Measurements from ENCODE around the gene AUTS2. TPM values are rescaled to one million over a fixed set of nuclear protein-coding genes. Genes with fewer than 3 reads are reported as not detected.
A peak's percentile ranks its signal among the peaks of the same experiment; 100 is the strongest.

AUTS2 gene
- total RNA-seq, 1 donor from 2014 or later, result 9.9 TPM

DNA sequence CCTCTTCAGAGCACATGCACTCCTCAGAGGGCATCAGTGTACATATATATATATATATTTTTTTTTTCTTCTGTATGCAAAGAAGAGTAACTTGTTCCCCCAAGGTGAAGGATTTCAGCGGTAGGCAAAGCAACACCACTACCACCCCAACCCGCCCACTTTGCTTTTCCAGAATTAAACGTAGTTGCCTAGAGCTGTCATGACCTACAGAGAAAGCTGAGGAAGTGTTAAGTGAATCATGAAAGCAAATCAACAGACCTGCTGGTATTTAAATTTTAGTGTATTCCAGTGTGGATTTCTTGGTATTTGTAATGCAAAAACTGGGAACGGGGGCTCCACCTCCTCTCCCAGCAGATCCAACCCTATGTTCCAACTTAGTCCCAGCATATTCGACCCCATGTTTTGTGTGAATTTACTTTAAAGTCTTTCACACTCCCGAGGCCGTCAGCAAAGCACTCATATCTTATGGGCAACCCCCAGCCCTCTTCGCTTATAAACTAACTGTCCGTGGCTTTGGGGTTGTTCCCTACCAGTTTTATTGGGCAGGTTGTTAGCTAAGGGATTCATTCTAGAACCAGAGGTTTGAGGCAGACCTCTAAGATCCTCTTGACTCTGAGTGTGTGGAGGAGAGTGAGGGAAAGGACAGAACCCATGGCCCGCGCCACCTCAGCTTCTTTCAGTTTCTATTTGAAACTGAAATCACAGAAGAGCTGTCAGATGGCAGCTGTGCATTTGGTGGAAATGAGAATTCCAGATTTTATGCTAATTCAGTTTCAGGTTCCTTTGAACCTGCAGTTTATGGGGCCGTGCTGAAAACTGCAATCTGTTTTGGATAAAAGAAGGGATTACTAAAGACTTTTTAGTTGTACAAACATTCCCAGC lies 1083.4 kb downstream of the AUTS2 start:
- TF ChIP-seq, protein P1, sequence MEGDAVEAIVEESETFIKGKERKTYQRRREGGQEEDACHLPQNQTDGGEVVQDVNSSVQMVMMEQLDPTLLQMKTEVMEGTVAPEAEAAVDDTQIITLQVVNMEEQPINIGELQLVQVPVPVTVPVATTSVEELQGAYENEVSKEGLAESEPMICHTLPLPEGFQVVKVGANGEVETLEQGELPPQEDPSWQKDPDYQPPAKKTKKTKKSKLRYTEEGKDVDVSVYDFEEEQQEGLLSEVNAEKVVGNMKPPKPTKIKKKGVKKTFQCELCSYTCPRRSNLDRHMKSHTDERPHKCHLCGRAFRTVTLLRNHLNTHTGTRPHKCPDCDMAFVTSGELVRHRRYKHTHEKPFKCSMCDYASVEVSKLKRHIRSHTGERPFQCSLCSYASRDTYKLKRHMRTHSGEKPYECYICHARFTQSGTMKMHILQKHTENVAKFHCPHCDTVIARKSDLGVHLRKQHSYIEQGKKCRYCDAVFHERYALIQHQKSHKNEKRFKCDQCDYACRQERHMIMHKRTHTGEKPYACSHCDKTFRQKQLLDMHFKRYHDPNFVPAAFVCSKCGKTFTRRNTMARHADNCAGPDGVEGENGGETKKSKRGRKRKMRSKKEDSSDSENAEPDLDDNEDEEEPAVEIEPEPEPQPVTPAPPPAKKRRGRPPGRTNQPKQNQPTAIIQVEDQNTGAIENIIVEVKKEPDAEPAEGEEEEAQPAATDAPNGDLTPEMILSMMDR (IDR thresholded peaks at IDR 0.05; ENCODE audit: insufficient read depth, low read length, poor library complexity, severe bottlenecking), result no peak
- H3K27me3 ChIP-seq (ENCODE audit: control insufficient read depth, insufficient read depth, low read length), result no peaks in the 10 kb centered on the region
- H3K4me3 ChIP-seq (ENCODE audit: low read depth, low read length), result no peak overlapping the region
- no peaks in the 10 kb centered on the region for H3K36me3 ChIP-seq (ENCODE audit: control insufficient read depth, insufficient read depth, low read length)
- DNase-seq (ENCODE audit: low read depth), result no peak

DNA sequence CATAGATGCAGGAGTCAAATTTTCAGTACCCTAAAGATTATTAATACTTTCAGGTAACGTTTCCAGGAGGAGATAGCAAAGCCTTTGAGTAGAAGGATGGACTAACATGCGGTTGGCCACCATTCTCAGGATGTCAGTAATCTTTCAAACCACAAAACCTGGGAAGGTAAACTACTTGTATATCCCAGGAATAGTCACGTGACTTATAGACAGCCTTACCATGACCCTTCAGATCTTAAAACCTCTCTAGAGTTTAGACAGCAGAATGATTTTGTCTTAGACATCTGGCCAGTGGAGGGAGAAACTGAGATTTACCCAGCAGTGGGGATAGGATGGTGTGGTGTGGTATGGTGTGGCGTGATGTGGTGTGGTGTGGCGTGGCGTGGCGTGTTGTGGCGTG lies 1085.9 kb downstream of the AUTS2 start:
- TF ChIP-seq, protein P1 (IDR thresholded peaks at IDR 0.05; ENCODE audit: insufficient read depth, low read length, poor library complexity, severe bottlenecking), result no peak
- Histone ChIP-seq H3K36me3 (ENCODE audit: control insufficient read depth, insufficient read depth, low read length) (no peaks in the 10 kb centered on the region), H3K27me3 (ENCODE audit: control insufficient read depth, insufficient read depth, low read length) (no peaks in the 10 kb centered on the region), H3K4me3 (ENCODE audit: low read depth, low read length) (no peak overlapping the region)
- no peak for DNase-seq (ENCODE audit: low read depth)

DNA sequence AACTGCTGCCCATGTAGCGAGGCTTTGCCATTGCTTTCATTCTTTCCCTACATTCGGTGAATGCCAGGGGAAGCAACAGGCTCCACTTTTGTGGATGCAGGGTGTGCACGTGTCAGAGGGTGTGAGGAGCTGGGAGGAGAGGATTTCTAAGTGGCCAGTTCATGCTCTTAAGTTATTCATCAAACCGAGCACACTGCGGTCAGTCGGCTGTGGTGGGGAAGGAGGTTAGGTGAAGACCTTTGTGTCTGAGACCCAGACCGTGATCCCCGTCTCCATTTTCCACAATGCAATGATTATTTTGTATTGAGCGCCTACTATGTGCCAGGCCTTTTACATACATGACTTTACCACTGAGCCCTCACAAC lies 1095.0 kb downstream of the AUTS2 start:
- H3K27me3 ChIP-seq (ENCODE audit: control insufficient read depth, insufficient read depth, low read length), result no peaks in the 10 kb centered on the region
- TF ChIP-seq, protein P1 (IDR thresholded peaks at IDR 0.05; ENCODE audit: insufficient read depth, low read length, poor library complexity, severe bottlenecking), result no peak
- peak overlapping the region; percentile 91 for H3K4me3 ChIP-seq (ENCODE audit: low read depth, low read length)
- DNase-seq (ENCODE audit: low read depth), result peak; percentile 63
- H3K36me3 ChIP-seq (ENCODE audit: control insufficient read depth, insufficient read depth, low read length), result no peaks in the 10 kb centered on the region

DNA sequence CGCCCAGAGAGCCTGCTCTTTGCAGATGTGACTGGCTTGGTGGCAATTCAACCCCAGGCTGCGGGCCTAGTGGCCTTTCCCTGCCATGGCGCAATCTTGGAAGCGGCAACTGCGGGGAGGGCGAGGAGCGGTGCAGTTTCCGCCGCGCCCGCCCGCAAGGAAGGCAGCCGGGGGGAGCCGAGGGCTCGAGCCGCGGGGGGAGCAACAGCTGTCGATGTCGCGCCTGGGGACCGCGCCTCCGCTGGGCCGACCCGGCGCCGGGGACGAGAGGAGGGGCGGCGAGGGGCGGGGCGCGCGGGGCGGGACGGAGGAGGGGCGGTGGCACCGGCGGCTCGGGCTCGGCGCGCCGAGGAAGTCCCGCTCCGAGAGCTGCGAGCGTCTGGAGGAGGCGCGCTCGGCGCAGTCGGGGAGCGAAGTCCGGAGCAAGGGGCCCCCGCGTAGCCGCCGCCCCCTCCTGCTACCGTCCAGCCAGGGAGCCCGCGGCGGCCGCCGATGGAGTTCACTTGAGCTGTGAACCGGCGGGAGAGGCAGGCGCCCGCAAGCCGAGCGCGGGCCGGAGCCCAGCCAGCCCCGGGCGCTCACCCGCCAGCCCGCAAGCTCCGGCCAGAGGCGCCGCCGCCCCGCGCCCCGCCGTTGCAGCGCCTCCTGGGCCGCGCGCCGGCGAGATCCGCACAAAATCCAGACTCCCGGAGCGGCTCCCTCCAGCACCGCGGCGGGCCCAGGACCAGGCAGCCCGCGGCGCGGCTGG lies 1095.6 kb downstream of the AUTS2 start:
- H3K36me3 ChIP-seq (ENCODE audit: control insufficient read depth, insufficient read depth, low read length), result no peaks in the 10 kb centered on the region
- TF ChIP-seq, protein P1 (IDR thresholded peaks at IDR 0.05; ENCODE audit: insufficient read depth, low read length, poor library complexity, severe bottlenecking), result peak; percentile 12
- DNase-seq (ENCODE audit: low read depth), result no peak
- peak overlapping the region; percentile 91 for H3K4me3 ChIP-seq (ENCODE audit: low read depth, low read length)
- no peaks in the 10 kb centered on the region for H3K27me3 ChIP-seq (ENCODE audit: control insufficient read depth, insufficient read depth, low read length)

DNA sequence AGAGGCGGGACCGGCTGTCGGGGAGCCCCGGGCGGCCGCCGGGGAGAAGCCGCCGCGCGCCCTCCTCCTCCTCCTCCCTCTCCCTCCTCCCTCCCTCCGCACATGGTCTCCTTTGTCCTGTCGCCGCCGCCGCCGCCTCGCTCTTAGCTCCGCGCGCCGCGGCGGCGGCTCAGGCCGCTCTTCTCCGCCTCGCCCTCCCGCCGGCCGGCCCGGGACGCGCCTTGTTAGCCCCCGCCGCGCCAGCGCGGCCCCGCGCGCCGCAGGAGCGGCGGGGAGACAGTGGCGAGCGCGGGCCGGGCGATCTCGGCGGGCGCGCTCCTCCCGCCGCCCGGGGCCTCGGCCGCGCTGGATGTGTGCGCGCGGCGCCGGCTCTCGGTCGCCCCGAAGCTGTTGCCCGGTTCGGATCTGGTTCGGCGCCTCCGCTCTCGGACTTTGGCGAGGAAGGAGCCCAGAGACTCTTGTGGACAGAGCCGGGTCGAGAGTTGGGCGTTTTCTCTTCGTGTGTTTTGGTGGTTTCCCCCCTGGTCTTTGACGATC lies 1096.2 kb downstream of the AUTS2 start:
- DNase-seq (ENCODE audit: low read depth), result no peak

More for the DNA sequence above, 1096.2 kb downstream of the AUTS2 start:
- Histone ChIP-seq H3K4me3 (ENCODE audit: low read depth, low read length) (peak overlapping the region; percentile 91), H3K27me3 (ENCODE audit: control insufficient read depth, insufficient read depth, low read length) (no peaks in the 10 kb centered on the region), H3K36me3 (ENCODE audit: control insufficient read depth, insufficient read depth, low read length) (no peaks in the 10 kb centered on the region)
- TF ChIP-seq, protein P1 (IDR thresholded peaks at IDR 0.05; ENCODE audit: insufficient read depth, low read length, poor library complexity, severe bottlenecking), result no peak

Measured in kidney epithelial cell (primary cell).